Measurements from ENCODE around the gene ALG2. TPM values are rescaled to one million over a fixed set of nuclear protein-coding genes. Genes with fewer than 3 reads are reported as not detected.
A peak's percentile ranks its signal among the peaks of the same experiment; 100 is the strongest.

Gene ALG2
- total RNA-seq, 1 donor = 51.8 TPM

DNA sequence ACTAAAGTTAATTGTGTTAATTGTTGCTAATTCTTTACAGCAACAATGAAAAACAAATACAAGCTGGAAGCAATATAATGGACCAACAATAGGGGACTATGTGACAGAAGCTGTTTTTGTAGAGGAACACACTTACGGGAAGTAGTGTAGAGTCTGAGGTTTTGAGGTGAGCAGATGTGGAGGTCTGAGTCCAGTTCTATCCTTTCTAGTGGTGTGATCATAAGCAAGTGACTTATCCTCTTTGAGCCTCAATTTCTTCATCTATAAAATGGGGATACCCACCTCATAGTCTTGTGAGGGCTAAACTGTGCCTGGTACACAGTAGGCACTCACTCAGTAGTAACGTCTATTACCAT is 28.3 kb downstream of the ALG2 start:
- H3K27ac ChIP-seq (ENCODE audit: low read depth, low read length) = no peak overlapping the region
- peaks cover 6% of the 10 kb centered on the region for H3K4me1 ChIP-seq (ENCODE audit: insufficient read depth, low read length)
- peaks cover 22% of the 10 kb centered on the region for H3K27me3 ChIP-seq (ENCODE audit: insufficient read depth, low read length)
- no peaks in the 10 kb centered on the region for H3K36me3 ChIP-seq (ENCODE audit: insufficient read depth, low read length)
- H3K9me3 ChIP-seq (ENCODE audit: low read depth, low read length) = no peaks in the 10 kb centered on the region
- no peak overlapping the region for H3K4me3 ChIP-seq (ENCODE audit: insufficient read depth, low read length)
- H4K20me1 ChIP-seq (ENCODE audit: insufficient read depth, low read length) = no peaks in the 10 kb centered on the region
- H3K79me2 ChIP-seq (ENCODE audit: insufficient read depth, low read length) = no peaks in the 10 kb centered on the region
- TF ChIP-seq, protein P1, sequence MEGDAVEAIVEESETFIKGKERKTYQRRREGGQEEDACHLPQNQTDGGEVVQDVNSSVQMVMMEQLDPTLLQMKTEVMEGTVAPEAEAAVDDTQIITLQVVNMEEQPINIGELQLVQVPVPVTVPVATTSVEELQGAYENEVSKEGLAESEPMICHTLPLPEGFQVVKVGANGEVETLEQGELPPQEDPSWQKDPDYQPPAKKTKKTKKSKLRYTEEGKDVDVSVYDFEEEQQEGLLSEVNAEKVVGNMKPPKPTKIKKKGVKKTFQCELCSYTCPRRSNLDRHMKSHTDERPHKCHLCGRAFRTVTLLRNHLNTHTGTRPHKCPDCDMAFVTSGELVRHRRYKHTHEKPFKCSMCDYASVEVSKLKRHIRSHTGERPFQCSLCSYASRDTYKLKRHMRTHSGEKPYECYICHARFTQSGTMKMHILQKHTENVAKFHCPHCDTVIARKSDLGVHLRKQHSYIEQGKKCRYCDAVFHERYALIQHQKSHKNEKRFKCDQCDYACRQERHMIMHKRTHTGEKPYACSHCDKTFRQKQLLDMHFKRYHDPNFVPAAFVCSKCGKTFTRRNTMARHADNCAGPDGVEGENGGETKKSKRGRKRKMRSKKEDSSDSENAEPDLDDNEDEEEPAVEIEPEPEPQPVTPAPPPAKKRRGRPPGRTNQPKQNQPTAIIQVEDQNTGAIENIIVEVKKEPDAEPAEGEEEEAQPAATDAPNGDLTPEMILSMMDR (IDR thresholded peaks at IDR 0.05; ENCODE audit: extremely low read depth, low read depth, low read length) = no peak
- no peak for DNase-seq (ENCODE audit: insufficient read length, low spot score, missing footprints)
- no peak overlapping the region for H2AFZ ChIP-seq (ENCODE audit: low read length)
- no peak overlapping the region for H3K4me2 ChIP-seq (ENCODE audit: insufficient read depth, low read length)

DNA sequence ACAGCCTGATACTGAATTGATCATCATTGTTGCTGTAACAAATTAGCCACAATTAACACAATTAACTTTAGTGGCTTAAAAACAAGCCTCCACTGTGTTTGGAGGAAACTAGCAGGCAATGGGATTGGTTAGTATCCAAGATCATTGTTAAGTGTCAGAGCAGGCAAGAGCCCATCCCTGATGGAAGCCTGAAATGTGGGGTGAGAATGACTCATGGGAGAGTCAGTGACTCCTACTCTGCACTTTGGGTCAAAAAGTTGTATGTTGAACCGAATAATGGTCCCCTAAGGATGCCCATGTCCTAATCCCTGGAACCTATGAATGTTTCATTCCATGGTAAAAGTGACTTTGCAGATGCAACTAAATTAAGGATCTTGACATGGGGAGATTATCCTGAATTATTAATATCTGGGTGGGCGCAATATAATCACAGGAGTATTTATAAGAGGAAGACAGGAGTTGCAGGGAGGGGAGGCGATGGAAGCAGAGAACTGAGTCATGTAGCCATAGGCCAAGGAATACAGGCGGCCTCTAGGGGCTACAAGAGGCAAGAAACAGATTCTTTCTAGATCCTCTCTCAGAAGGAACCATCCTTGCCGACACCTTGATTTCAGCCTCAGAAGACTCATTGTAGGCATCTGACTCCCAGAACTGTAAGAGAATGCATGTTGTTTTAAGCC is 28.8 kb downstream of the ALG2 start:
- H3K4me1 ChIP-seq (ENCODE audit: insufficient read depth, low read length) = peaks cover 6% of the 10 kb centered on the region

DNA sequence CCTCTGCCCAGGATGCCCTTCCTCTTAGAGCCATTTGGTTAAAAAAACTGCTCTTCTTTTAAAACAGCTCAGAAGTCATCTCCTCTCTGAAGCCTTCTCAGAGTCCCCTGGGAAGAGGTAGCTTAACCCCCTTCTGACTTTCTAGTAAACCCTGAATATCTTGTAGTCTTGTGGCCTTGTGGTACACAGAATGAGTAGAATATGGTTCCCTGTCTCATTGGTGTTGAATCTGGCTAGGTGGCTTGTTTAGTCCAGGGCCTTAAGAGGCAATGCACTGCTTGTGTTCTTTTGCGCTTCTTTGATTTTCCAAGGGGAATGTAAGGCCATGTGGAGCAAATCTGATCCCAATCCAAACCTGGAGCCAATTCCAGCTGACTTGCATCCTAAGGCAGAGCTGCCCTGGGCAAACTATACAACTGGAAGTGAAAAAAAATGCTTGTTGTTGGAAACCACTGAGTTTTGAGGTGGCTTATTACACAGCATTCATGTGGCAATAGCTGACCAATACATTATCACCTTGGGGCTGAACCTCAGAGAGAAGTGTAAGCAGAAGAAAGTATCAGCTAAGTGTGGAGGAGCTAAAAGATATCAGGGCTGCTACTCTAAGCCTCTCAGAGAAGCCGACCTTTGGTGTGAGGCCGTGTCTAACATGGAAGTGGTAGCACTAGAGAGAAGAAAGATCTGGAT is 31.0 kb downstream of the ALG2 start:
- H3K36me3 ChIP-seq (ENCODE audit: insufficient read depth, low read length) = no peaks in the 10 kb centered on the region
- H3K4me2 ChIP-seq (ENCODE audit: insufficient read depth, low read length) = no peak overlapping the region
- H3K9me3 ChIP-seq (ENCODE audit: low read depth, low read length) = no peaks in the 10 kb centered on the region
- DNase-seq (ENCODE audit: insufficient read length, low spot score, missing footprints) = no peak
- peaks cover 37% of the 10 kb centered on the region for H3K27me3 ChIP-seq (ENCODE audit: insufficient read depth, low read length)
- H3K79me2 ChIP-seq (ENCODE audit: insufficient read depth, low read length) = no peaks in the 10 kb centered on the region
- no peak overlapping the region for H2AFZ ChIP-seq (ENCODE audit: low read length)
- no peaks in the 10 kb centered on the region for H4K20me1 ChIP-seq (ENCODE audit: insufficient read depth, low read length)
- peaks cover 6% of the 10 kb centered on the region for H3K4me1 ChIP-seq (ENCODE audit: insufficient read depth, low read length)
- TF ChIP-seq, protein P1 (IDR thresholded peaks at IDR 0.05; ENCODE audit: extremely low read depth, low read depth, low read length) = no peak
- H3K27ac ChIP-seq (ENCODE audit: low read depth, low read length) = no peak overlapping the region
- H3K4me3 ChIP-seq (ENCODE audit: insufficient read depth, low read length) = no peak overlapping the region

More for the DNA sequence above, 28.8 kb downstream of the ALG2 start:
- Histone ChIP-seq H3K4me3 (ENCODE audit: insufficient read depth, low read length) (no peak overlapping the region), H3K27me3 (ENCODE audit: insufficient read depth, low read length) (peaks cover 22% of the 10 kb centered on the region), H3K9me3 (ENCODE audit: low read depth, low read length) (no peaks in the 10 kb centered on the region), H3K4me2 (ENCODE audit: insufficient read depth, low read length) (no peak overlapping the region), H3K36me3 (ENCODE audit: insufficient read depth, low read length) (no peaks in the 10 kb centered on the region), H2AFZ (ENCODE audit: low read length) (no peak overlapping the region), H3K27ac (ENCODE audit: low read depth, low read length) (no peak overlapping the region), H4K20me1 (ENCODE audit: insufficient read depth, low read length) (no peaks in the 10 kb centered on the region), H3K79me2 (ENCODE audit: insufficient read depth, low read length) (no peaks in the 10 kb centered on the region)
- TF ChIP-seq, protein P1 (IDR thresholded peaks at IDR 0.05; ENCODE audit: extremely low read depth, low read depth, low read length) = peak; percentile 38
- DNase-seq (ENCODE audit: insufficient read length, low spot score, missing footprints) = no peak

DNA sequence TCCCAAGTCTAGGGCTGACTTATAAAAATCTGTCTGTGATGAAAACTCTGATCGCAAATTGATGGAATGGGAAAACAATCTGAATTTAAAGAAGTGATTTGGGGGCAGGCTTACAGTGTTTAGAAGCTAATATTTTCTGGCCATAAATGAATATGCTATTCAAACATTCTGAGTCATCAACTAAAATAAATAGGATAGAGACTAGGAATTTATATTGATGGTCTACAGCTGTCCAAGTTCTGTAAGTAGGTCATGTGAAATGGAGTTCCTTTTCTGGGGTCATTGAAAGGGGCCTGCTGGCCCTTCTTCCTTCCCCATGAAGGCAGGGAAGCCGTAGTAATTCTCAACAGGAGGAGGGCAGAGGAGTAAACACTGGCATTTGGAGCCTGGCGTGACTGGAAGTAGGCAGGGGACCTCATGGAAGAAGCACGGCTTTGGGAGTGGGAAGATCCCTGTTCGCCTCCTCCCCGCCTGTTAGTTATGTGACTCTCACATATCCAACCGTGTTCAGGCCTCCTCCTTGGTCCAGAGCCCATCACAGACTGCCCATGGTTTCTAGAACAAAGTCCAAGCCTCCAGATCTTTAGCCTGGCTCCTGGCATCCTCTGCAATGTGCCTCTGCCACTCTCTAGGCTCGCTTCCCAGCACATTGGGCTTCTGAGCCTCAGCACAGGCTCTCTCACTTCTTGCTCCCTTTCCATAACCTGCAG is 31.7 kb downstream of the ALG2 start:
- TF ChIP-seq, protein P1 (IDR thresholded peaks at IDR 0.05; ENCODE audit: extremely low read depth, low read depth, low read length) = no peak
- Histone ChIP-seq H3K4me1 (ENCODE audit: insufficient read depth, low read length) (peaks cover 6% of the 10 kb centered on the region), H2AFZ (ENCODE audit: low read length) (no peak overlapping the region), H3K27ac (ENCODE audit: low read depth, low read length) (no peak overlapping the region), H3K27me3 (ENCODE audit: insufficient read depth, low read length) (peaks cover 37% of the 10 kb centered on the region), H3K4me3 (ENCODE audit: insufficient read depth, low read length) (no peak overlapping the region), H3K79me2 (ENCODE audit: insufficient read depth, low read length) (no peaks in the 10 kb centered on the region), H3K9me3 (ENCODE audit: low read depth, low read length) (no peaks in the 10 kb centered on the region), H4K20me1 (ENCODE audit: insufficient read depth, low read length) (no peaks in the 10 kb centered on the region), H3K36me3 (ENCODE audit: insufficient read depth, low read length) (no peaks in the 10 kb centered on the region), H3K4me2 (ENCODE audit: insufficient read depth, low read length) (no peak overlapping the region)
- DNase-seq (ENCODE audit: insufficient read length, low spot score, missing footprints) = no peak
